Thoracic aorta (tissue), 2 donors: ENCODE measurements around the gene ODAM. TPM values are rescaled to one million over a fixed set of nuclear protein-coding genes. Genes with fewer than 3 reads are reported as not detected.

Experiments
- ATAC-seq: fragments of 150-250 bp; one replicate; pipeline ENCODE4 v1.8.0; 2017; ENCODE audit warnings: low read depth; ENCODE audit not compliant: insufficient number of reproducible peaks, low FRiP score
- DNase-seq: peaks from one replicate; pipeline ENCODE4 v3.0.0-alpha.2; 2020; ENCODE audit warnings: low spot score
- H3K27ac ChIP-seq, 2 donors: fragments of 200-600 bp; sonication (generic); 1 replicate in 1 of 2; 2 replicates in 1 of 2; pipeline ENCODE4 v1.5.1; 2016; ENCODE audit warnings: mild to moderate bottlenecking in 2 of 2, moderate library complexity in 2 of 2
- H3K27me3 ChIP-seq: fragments of 200-600 bp; sonication (generic); replicated peaks from 2 replicates; pipeline ENCODE4 v1.6.0; 2016; ENCODE audit warnings: mild to moderate bottlenecking; ENCODE audit not compliant: insufficient read depth
- H3K36me3 ChIP-seq: fragments of 200-600 bp; sonication (generic); one replicate; pipeline ENCODE4 v1.5.1; 2016
- H3K4me1 ChIP-seq, 2 donors: fragments of 200-600 bp; sonication (generic); 1 replicate in 1 of 2; 2 replicates in 1 of 2; pipeline versions ENCODE4 v1.5.1 to v1.6.0; 2016; ENCODE audit warnings: low read depth in 2 of 2, mild to moderate bottlenecking in 1 of 2; ENCODE audit not compliant: control insufficient read depth in 1 of 2
- H3K4me3 ChIP-seq: fragments of 200-600 bp; sonication (generic); 2 replicates; pipeline ENCODE4 v1.5.1; 2016; ENCODE audit warnings: mild to moderate bottlenecking
- H3K9me3 ChIP-seq: fragments of 200-600 bp; sonication (generic); 2 replicates; pipeline ENCODE4 v1.5.1; 2016
- CTCF ChIP-seq: fragments of 200-600 bp; sonication (generic); IDR thresholded peaks from one replicate; pipeline ENCODE4 v1.5.1; 2019; ENCODE audit warnings: antibody characterized with exemption
- total RNA-seq, 2 donors: library from RNA; depleted of rRNA; stranded (reverse); fragments of >200 nt; gene quantifications; one replicate each; pipeline versions ENCODE4 v1.1.0 to v1.2.3, GENCODE V29; 2016

ODAM gene
- not detected for total RNA-seq

GRCh38 chr4:70195425-70195824 is at the start of gene ODAM:
TSS of gene ODAM (plus strand) at chr4:70195725. CDS start at chr4:70196544, 819 bp downstream.
- no peak within 1 kb of the TSS for H3K27ac ChIP-seq
- H3K9me3 ChIP-seq = no peaks in the 10 kb centered on the region
- TF ChIP-seq CTCF = no peak
- no peak within 1 kb of the TSS for H3K4me3 ChIP-seq
- no peaks in the 10 kb centered on the region for H3K27me3 ChIP-seq
- no peaks in the 10 kb centered on the region for H3K4me1 ChIP-seq
- no peaks in the 10 kb centered on the region for H3K36me3 ChIP-seq
- DNase-seq (no peak), ATAC-seq (no peak)

GRCh38 chr4:70151271-70151670 is 44.3 kb upstream of the ODAM start:
- H3K4me1 ChIP-seq = no peaks in the 10 kb centered on the region
- TF ChIP-seq CTCF = no peak
- ATAC-seq (no peak), DNase-seq (no peak)
- no peak overlapping the region for H3K4me3 ChIP-seq
- no peak overlapping the region for H3K27ac ChIP-seq
- no peaks in the 10 kb centered on the region for H3K36me3 ChIP-seq
- no peaks in the 10 kb centered on the region for H3K27me3 ChIP-seq
- no peaks in the 10 kb centered on the region for H3K9me3 ChIP-seq

GRCh38 chr4:70152088-70152487 is 43.4 kb upstream of the ODAM start:
- DNase-seq (no peak), ATAC-seq (no peak)
- Histone ChIP-seq H3K36me3 (no peaks in the 10 kb centered on the region), H3K4me1 (no peaks in the 10 kb centered on the region), H3K27ac (no peak overlapping the region), H3K4me3 (no peak overlapping the region), H3K9me3 (no peaks in the 10 kb centered on the region), H3K27me3 (no peaks in the 10 kb centered on the region)
- no peak for TF ChIP-seq CTCF

GRCh38 chr4:70153937-70154336 is 41.6 kb upstream of the ODAM start, which contains the start of gene PRR27:
TSS of gene PRR27 (plus strand) at chr4:70154237. CDS start at chr4:70154376, 139 bp downstream.
- Histone ChIP-seq H3K27me3 (no peaks in the 10 kb centered on the region), H3K27ac (no peak within 1 kb of the TSS), H3K9me3 (no peaks in the 10 kb centered on the region), H3K36me3 (no peaks in the 10 kb centered on the region), H3K4me1 (no peaks in the 10 kb centered on the region), H3K4me3 (no peak within 1 kb of the TSS)
- no peak for ATAC-seq
- TF ChIP-seq CTCF = no peak
- no peak for DNase-seq

- Histone ChIP-seq H3K36me3 (no peaks in the 10 kb centered on the region), H3K27ac (no peak overlapping the region), H3K4me1 (no peaks in the 10 kb centered on the region), H3K9me3 (no peaks in the 10 kb centered on the region), H3K4me3 (no peak overlapping the region), H3K27me3 (no peaks in the 10 kb centered on the region)
- TF ChIP-seq CTCF = no peak
- no peak for DNase-seq
- no peak for ATAC-seq
Measured at GRCh38 chr4:70158576-70158975, 36.9 kb upstream of the ODAM start.
